NCI-H2107 treated with DMSO at 0.1 percent for 48 hours (cell line): Measurements from ENCODE around the gene TMEM98.
"Not testable (repeated sequence)": the region's sequence is repeated elsewhere in the genome, so short reads cannot be mapped to it uniquely, and the experiment has no call there.

Experiments used
- DNase-seq: peaks from one replicate; lab custom pipeline; 2025; ENCODE audit not compliant: unreplicated experiment; lab: John Stamatoyannopoulos, UW

TMEM98 gene, protein sequence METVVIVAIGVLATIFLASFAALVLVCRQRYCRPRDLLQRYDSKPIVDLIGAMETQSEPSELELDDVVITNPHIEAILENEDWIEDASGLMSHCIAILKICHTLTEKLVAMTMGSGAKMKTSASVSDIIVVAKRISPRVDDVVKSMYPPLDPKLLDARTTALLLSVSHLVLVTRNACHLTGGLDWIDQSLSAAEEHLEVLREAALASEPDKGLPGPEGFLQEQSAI

GRCh38 chr17:32927724-32928585 is at the start of gene TMEM98:
TMEM98 (plus strand) TSS chr17:32928153; CDS start chr17:32931529, 3,376 bp downstream.
- DNase-seq: no peak

GRCh38 chr17:32878211-32878610 is 49.7 kb upstream of the TMEM98 start:
- DNase-seq: no peak

DNA sequence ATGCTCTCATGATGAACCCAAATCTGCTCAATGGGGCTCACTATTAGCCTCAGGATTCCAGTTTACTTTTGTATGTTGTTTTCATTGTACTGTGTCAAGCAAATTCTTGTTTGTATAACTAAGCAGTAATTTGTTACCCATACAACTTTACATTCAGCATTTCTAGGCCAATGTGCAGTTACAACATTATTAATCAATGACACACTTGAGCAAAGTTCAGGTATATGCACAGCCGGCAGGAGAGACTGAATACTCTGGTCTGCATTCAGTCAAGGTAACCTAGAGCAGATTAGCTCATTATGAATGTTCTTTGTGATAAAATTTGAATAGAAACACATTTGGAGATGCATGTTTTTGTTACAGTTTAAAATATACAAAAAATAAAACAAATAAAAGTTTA is 48.8 kb upstream of the TMEM98 start:
- no peak for DNase-seq

DNA sequence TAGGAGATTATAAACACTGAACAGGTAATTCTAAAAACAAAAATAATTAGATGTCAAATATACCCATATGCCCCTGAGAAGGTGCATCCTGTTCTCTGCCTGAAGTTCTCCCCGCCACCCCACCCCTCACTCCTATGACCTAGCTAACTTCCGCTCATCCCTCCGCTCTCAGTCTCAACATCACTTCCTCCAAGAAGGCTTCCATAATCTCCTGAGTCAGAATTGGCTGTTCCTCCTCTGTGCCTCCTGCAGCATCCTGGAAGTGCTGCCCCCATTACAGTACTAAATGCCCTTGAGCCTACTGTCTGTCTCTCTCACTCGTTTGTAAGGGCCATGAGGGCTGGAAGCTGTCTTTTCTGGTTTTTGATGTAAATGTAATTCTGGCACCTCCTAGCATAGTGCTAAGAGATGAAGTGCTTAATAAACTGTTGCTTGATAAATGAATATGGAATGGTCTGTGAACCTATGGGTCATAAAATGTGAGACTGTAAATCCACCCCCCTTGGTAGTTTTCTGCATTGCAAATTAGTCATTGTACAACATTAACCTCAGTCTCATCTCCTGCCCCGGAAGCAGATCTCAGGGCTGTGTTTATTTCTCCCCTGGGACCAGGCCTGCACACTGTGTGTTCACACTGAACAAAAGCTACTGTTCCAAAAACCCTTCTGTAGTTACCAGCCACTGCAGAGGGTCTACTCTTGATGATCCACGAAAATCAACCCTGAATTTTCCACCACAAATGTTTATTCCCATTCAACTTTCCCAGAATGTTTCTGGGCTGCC is 47.1 kb upstream of the TMEM98 start:
- DNase-seq: no peak

DNA sequence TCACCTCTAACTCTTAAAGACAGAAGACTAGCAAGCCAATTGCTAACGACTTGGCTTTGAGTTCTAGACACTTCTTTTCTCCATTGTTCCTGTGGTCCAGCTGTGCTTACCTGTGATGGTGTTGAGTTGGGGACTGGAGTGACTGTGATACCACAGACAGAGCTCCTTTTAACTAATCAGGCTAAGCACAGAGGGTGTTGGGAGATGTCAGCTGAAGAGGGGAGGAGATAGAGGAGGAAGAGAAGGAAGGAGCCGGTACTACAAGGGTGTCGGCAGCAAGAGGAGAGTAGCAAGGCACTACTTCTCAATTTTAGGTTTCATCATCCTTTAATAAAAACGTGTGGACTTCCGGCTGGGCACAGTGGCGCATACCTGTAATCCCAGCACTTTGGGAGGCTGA is 45.9 kb upstream of the TMEM98 start:
- no peak for DNase-seq

- no peak for DNase-seq
Observed at GRCh38 chr17:32882734-32883133, 45.2 kb upstream of the TMEM98 start.

DNA sequence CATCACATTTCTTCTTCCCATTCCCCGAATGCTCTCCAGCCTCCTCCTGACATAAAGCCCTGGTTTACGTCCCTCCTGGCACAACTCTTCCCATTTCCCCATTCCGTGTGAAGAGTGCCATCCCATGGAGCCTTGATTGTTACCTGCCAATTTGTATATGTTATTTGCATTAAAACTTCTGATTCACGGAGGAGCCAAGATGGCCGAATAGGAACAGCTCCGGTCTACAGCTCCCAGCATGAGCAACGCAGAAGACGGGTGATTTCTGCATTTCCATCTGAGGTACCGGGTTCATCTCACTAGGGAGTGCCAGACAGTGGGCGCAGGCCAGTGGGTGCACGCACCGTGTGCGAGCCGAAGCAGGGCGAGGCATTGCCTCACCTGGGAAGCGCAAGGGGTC is 41.0 kb upstream of the TMEM98 start:
- not testable (repeated sequence) for DNase-seq

GRCh38 chr17:32887410-32887809 is 40.5 kb upstream of the TMEM98 start:
- not testable (repeated sequence) for DNase-seq

GRCh38 chr17:32894245-32894644 is 33.7 kb upstream of the TMEM98 start:
- no peak for DNase-seq

DNA sequence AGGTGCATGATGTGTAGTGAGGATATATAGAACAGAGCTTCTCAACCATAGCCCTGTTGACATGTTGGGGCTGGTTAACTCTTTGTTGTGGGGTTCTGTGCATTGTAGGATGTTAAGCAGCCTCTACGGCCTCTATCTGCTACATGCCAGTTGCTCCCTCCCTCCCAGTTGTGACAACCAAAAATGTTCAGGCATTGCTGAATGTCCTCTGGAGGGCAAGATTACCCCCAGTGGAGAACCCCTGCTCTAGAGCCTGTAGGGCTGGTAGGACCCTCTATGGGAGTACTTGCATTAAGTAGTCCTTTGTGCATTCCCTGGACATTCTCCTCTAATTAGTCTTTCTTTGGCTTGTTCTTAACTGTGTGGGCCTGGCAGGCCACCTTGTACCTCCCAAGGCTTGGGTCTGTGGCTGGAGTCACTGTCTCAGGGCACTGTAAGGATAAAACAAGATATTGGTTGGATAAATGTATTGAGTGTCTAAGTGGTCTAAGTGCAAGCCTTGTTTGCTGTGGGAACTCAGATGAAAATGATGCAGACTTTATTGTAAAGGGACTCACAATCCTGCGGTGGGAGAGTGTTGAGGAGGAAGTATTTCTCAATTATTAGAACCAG is 31.2 kb upstream of the TMEM98 start:
- no peak for DNase-seq

DNA sequence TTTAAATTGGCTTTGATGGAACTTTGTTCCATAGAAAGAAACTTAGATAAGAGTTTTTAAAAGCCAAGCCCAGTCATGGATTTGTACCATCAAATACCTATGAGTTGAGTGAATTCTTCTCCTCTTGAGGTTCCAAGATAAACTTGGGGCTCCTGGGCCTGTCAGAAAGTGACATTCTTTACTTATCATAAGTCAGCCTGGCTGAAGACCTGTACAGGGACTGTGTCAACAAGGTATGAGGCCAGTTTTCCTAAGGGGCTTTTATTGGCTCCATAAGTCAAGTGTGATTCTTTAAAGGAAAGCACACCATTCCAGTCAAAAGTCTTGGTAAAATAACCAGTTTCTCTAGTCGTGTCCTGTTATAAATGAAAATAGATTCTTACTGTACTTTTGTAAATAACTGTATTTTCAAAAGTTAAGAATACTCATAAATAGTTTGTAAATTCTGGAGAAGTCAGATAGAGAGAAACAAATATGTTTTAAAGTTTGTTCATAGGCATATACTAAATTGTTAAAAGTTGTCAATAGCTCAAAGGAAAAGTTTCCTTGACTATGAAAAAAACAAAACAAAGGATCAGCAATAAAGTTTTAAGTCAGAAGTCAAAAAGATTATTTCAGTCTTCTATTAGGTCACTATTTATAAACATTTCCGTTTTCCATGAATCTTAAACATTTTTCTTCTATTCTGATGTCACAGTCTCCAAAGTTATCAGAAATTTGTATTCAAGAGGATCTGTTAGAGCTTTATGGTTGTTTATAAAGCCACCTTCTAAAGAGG is 28.5 kb upstream of the TMEM98 start:
- DNase-seq: no peak

- DNase-seq: no peak
Observed at GRCh38 chr17:32901743-32902142, 26.2 kb upstream of the TMEM98 start.

DNA sequence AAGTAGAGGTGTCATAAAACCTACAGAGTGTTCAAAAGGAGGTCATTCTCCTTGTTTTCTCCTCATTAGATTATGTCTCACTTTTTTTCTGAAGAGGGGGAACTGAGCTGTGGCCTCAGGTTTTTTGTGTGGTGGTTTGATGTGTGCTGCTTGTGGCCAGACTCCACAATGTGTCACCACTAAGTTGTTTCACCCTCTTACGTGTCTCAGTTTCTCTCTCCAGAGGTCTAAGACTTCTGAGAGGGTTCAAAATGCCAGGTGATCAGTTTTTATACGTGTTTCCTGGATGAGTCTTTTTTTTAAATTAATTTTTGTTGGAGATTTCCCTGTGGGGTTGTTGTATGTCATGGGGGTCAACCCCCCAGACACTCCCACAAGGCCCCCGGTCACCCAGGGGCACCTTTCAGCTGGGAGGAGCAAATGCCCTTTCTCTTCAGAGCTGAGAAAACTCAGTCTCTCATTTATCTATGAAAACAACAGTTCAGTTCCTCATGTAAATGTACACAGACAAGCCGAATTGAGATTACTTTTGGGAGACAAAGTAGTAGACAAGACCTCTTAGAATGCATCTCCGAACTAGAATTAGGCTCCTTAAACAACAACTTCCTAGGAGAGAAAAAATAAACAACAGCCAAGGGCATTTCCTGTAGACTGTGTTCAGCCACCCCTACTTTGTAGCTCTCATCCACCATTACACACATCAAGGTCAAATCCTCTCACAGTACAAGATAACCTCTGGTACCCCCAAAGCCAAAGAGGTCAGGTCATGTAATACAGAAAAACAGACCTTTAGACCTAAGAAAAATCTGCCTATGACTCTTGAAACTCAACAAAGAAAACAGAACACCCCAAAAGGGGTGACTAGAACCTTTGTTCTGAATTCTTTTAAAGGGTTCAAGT is 23.9 kb upstream of the TMEM98 start:
- no peak for DNase-seq

DNA sequence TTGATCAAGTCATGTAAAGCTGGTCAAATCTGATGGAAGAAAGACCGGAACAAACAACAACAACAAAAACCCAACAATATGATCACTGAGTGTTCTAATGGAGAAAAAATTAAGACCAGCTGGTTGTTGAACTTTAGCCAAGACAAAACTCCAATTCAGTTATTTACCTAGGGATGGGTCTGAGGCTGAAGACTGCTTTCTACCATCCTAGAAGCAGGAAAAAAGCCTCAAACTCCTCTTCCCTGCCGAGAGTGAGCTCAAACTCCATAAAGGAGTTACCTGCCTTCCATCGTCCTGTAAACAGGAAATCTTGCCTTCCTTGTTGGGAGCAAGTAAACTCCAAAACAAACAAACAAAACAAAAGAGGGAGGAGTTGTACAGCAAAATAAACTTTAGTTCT is 23.1 kb upstream of the TMEM98 start:
- DNase-seq: no peak

DNA sequence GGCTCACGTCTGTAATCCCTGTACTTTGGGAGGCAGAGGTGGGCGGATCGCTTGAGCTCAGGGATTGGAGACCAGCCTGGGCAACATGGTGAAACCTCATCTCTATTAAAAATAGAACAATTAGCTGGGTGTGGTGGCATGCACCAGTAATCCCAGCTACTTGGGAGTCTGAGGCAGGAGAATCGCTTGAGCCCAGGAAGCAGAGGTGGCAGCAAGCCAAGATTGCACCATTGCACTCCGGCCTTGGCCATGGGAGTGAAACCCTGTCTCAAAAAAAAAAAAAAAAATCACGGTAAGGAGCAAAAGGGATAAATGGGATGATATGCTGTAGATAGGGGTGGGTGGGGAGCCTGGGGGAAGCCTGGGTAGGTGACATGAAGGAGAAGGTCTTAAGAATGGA is 20.4 kb upstream of the TMEM98 start:
- no peak for DNase-seq

DNA sequence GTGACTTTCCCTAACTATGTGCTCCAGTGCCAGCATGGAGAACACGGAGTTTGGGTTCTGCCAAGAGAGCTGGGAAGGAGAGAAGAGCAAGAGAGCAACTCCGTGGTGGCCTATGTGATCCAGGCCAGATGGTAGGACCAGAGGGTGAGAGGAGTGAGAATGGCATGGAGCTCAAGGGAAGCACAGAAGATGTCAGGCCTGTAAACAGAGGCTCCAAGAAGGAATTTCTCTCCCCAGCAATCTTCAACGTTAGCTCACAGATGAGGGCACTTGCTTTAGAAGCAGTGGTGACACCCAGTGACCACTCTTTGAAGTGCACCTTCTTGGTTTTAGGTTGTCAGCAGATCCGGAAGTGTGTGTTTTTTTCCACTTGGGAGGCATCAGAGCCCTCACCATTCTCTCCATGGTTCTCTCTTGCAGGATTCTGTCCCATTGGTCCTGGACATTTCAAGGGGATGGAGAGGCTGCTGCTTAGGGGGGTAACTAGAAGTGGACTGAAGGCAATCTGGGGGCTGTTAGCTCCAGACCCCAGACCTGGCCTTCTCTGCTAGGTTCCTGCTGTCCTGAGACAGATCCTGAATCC is 18.1 kb upstream of the TMEM98 start:
- DNase-seq: peak; percentile 59

- no peak for DNase-seq
Observed at GRCh38 chr17:32910769-32911168, 17.2 kb upstream of the TMEM98 start.

GRCh38 chr17:32912218-32912897 is 15.6 kb upstream of the TMEM98 start:
- DNase-seq: no peak

DNA sequence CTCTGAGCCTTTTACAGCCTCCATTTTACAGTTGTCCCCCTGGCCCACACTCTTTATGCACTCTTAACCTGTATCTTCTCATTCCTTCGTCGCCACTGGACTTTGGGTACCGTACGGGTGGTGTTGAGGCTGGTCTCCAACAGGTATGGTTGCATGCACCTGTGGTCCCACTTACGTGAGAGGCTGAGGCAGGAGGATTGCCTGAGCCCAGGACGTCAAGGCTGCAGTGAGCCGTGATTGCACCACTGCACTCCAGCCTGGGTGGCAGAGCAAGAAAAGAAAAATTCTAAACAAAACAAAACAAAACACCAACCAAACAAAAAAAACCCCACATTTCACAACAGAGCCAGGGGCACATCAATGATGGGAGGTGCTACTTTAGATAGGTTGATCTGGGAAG is 14.4 kb upstream of the TMEM98 start:
- no peak for DNase-seq
